ENCODE data around the gene RAB30. TPM values are rescaled to one million over a fixed set of nuclear protein-coding genes. Genes with fewer than 3 reads are reported as not detected.
"Not testable (repeated sequence)": the region's sequence is repeated elsewhere in the genome, so short reads cannot be mapped to it uniquely, and the experiment has no call there.

The RAB30 gene
- total and polyA plus RNA-seq, 7 donors: 6.0 to 29.9 (median 24.0) TPM

DNA sequence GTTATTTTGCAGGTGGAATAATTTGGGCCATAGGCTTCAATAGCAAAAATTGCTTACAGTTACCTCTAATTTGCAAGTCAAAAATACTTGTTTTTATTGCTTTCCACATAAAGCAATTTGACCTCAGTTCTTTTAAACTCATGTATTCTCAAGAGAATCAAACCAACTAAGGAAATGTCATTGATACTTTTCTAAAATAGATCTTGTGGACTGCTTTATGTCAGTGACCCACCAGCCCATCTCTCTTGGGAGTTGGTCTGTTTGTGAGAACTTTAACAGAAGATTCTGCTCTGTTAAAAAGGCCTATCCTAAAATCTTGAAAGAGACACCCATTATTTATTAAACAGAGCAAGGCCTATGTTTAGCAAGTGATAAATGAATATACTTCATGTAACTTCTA lies 94.9 kb downstream of the RAB30 start:
- DNase-seq: no peak
- TF ChIP-seq POLR2AphosphoS5 (IDR thresholded peaks at IDR 0.05) (no peak), EP300 (IDR thresholded peaks at IDR 0.05) (no peak), CTCF (IDR thresholded peaks at IDR 0.05) (no peak), POLR2A (IDR thresholded peaks at IDR 0.05) (no peak)
- Histone ChIP-seq H3K4me3 (no peak overlapping the region), H3K4me1 (peaks cover 0 to 18% (median 6%) of the 10 kb centered on the region in 4 donors), H3K9me3 (no peaks in the 10 kb centered on the region), H3K27ac (no peak overlapping the region), H3K36me3 (peaks cover 0 to 7% (median 3%) of the 10 kb centered on the region in 4 donors), H3K27me3 (no peaks in the 10 kb centered on the region)
- intact Hi-C loops (cut with DNase I): no loop called here

- H3K27ac ChIP-seq: no peak overlapping the region
- no peak overlapping the region for H3K4me3 ChIP-seq
- H3K27me3 ChIP-seq: no peaks in the 10 kb centered on the region
- intact Hi-C loops (cut with DNase I): no loop called here
- H3K36me3 ChIP-seq: peaks cover 0 to under 1% (median 0%) of the 10 kb centered on the region in 4 donors
- TF ChIP-seq POLR2A (IDR thresholded peaks at IDR 0.05) (no peak), EP300 (IDR thresholded peaks at IDR 0.05) (no peak), CTCF (IDR thresholded peaks at IDR 0.05) (no peak), POLR2AphosphoS5 (IDR thresholded peaks at IDR 0.05) (no peak)
- H3K9me3 ChIP-seq: no peaks in the 10 kb centered on the region
- H3K4me1 ChIP-seq: peaks cover 0 to 16% (median 6%) of the 10 kb centered on the region in 4 donors
- no peak for DNase-seq
Measured at GRCh38 chr11:82975882-82976281, 95.8 kb downstream of the RAB30 start.

DNA sequence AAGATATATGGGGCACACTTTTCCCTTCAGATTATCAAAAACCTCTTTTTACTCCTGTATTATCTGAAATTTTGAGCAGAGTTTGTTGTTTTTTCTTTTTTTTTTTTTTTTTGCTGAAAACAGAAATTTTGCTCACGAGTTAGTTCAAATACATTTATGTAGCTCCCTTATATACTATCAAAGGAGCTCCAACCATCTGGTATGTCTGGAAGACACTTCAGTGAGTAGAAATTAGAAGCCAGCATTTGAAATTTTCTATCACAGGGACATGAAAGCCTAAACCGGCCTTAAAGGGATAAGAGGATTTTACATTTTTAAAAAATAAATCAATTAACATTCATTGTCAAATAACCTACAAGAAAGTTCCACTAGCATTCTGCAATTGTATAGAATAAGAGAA lies 96.8 kb downstream of the RAB30 start:
- 59 to 88% methylated on average over 2 of the region's 2 CpGs for WGBS, 2 donors

DNA sequence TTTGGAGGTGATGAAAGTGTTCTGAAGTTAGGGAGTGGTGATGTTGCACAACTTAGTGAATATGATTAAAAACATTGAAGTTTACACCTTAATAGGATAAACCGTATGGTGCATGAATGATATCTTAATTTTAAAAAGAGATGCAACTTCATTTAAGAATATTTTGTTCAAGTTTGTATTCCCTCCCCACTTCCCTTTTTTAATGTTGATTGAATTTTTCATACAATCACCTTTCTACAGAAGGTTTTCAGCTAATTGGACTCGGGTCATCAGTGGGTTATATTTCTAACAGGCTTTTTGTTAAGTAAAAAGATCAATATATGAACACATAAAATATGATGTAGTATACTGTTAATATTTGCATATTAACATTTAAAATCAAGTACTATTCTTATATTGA lies 97.6 kb downstream of the RAB30 start:
- Histone ChIP-seq H3K4me3 (no peak overlapping the region), H3K27ac (no peak overlapping the region), H3K36me3 (no peaks in the 10 kb centered on the region), H3K9me3 (no peaks in the 10 kb centered on the region), H3K27me3 (no peaks in the 10 kb centered on the region), H3K4me1 (no peaks in the 10 kb centered on the region)
- intact Hi-C loops (cut with DNase I): no loop called here
- no peak for DNase-seq
- TF ChIP-seq POLR2A (IDR thresholded peaks at IDR 0.05) (no peak), CTCF (IDR thresholded peaks at IDR 0.05) (no peak), EP300 (IDR thresholded peaks at IDR 0.05) (no peak), POLR2AphosphoS5 (IDR thresholded peaks at IDR 0.05) (no peak)
- WGBS, 2 donors: 88 to 95% methylated on average over 2 of the region's 2 CpGs

More for the DNA sequence above, 96.8 kb downstream of the RAB30 start:
- H3K4me1 ChIP-seq: peaks cover 0 to 5% (median 2%) of the 10 kb centered on the region in 4 donors
- no peaks in the 10 kb centered on the region for H3K9me3 ChIP-seq
- H3K4me3 ChIP-seq: no peak overlapping the region
- TF ChIP-seq POLR2AphosphoS5 (IDR thresholded peaks at IDR 0.05) (no peak), CTCF (IDR thresholded peaks at IDR 0.05) (no peak), EP300 (IDR thresholded peaks at IDR 0.05) (no peak), POLR2A (IDR thresholded peaks at IDR 0.05) (no peak)
- H3K27me3 ChIP-seq: no peaks in the 10 kb centered on the region
- no peaks in the 10 kb centered on the region for H3K36me3 ChIP-seq
- H3K27ac ChIP-seq: no peak overlapping the region
- intact Hi-C loops (cut with DNase I): no loop called here
- no peak for DNase-seq

GRCh38 chr11:82972103-82972502 lies 99.6 kb downstream of the RAB30 start:
- no peak for DNase-seq
- Histone ChIP-seq H3K27ac (no peak overlapping the region), H3K9me3 (no peaks in the 10 kb centered on the region), H3K4me1 (no peaks in the 10 kb centered on the region), H3K27me3 (no peaks in the 10 kb centered on the region), H3K4me3 (no peak overlapping the region), H3K36me3 (no peaks in the 10 kb centered on the region)
- TF ChIP-seq POLR2AphosphoS5 (IDR thresholded peaks at IDR 0.05) (no peak), POLR2A (IDR thresholded peaks at IDR 0.05) (no peak), EP300 (IDR thresholded peaks at IDR 0.05) (no peak), CTCF (IDR thresholded peaks at IDR 0.05) (no peak)
- intact Hi-C loops (cut with DNase I): no loop called here
- 81 to 94% methylated on average over 1 of the region's 1 CpG for WGBS, 2 donors

DNA sequence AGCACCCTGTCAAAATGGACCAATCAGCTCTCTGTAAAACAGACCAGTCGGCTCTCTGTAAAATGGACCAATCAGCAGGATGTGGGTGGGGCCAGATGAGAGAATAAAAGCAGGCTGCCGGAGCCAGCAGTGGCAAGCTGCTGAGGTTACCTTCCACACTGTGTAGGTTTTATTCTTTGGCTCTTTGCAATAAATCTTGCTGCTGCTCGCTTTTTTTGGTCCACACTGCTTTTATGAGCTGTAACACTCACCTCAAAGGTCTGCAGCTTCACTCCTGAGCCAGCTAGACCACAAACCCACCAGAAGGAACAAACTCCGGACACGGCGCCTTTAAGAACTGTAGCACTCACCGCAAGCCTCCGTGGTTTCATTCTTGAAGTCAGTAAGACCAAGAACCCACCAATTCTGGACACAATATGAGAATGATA lies 100.2 kb downstream of the RAB30 start:
- H3K9me3 ChIP-seq; H3K4me3 ChIP-seq; DNase-seq; H3K4me1 ChIP-seq; H3K27me3 ChIP-seq; H3K27ac ChIP-seq; H3K36me3 ChIP-seq; intact Hi-C loops (cut with DNase I): not testable (repeated sequence)
- WGBS, 2 donors: 60 to 90% methylated on average over 8 of the region's 8 CpGs

DNA sequence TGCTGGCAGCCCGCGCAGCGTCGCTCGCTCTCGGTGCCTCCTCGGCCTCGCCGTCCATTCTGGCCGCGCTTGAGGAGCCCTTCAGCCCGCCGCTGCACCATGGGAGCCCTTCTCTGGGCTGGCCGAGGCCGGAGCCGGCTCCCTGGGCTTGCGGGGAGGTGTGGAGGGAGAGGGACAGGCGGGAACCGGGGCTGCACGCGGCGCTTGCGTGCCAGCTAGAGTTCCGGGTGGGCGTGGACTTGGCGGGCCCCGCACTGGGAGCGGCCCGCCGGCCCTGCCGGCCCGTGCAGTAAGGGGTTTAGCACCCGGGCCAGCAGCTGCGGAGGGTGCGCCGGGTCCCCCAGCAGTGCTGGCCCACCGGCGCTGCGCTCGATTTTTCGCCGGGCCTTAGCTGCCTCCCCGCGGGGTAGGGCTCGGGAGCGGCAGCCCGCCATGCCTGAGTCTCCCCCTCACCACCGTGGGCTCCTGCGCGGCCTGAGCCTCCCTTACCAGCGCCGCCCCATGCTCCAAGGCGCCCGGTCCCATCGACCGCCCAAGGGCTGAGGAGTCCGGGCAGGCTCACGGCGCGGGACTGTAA lies 101.1 kb downstream of the RAB30 start:
- H3K4me1 ChIP-seq; H3K27ac ChIP-seq; H3K9me3 ChIP-seq; DNase-seq; H3K36me3 ChIP-seq; intact Hi-C loops (cut with DNase I); H3K4me3 ChIP-seq; H3K27me3 ChIP-seq: not testable (repeated sequence)
- 94% methylated on average over 60 of the region's 60 CpGs for WGBS, 2 donors
